Measurements from ENCODE around the gene CELF6. TPM values are rescaled to one million over a fixed set of nuclear protein-coding genes. Genes with fewer than 3 reads are reported as not detected.

The CELF6 gene
- total RNA-seq, 4 donors from 2014 or later, result 0.13 to 2.4 (median 0.49) TPM; not detected in 1

- DNase-seq, result no peak
- intact Hi-C loops (cut with DNase I; ENCODE audit: low total_unique reads) (no loop called here), in situ Hi-C loops (cut with MboI; ENCODE audit: low sequenced_read_pairs in 4 of 4) (no loop called here)
- no peak for TF ChIP-seq CTCF (IDR thresholded peaks at IDR 0.05 in 4 of 5, conservative IDR thresholded peaks at IDR 0.05 in 1 of 5)
- TF ChIP-seq POLR2A (IDR thresholded peaks at IDR 0.05), result no peak
- H3K9me3 ChIP-seq, result no peaks in the 10 kb centered on the region
- ATAC-seq, result no peak
- no peak overlapping the region for H3K4me3 ChIP-seq
- H3K4me1 ChIP-seq, result peaks cover 6 to 9% of the 10 kb centered on the region in 2 donors
- H3K27me3 ChIP-seq, result no peaks in the 10 kb centered on the region
- no peaks in the 10 kb centered on the region for H3K36me3 ChIP-seq
- H3K27ac ChIP-seq, result no peak overlapping the region
Measured at GRCh38 chr15:72315706-72316370, 4.1 kb downstream of the CELF6 start.

GRCh38 chr15:72313881-72314280 lies 6.1 kb downstream of the CELF6 start:
- Histone ChIP-seq H3K4me1 (no peaks in the 10 kb centered on the region), H3K9me3 (no peaks in the 10 kb centered on the region), H3K36me3 (no peaks in the 10 kb centered on the region), H3K4me3 (no peak overlapping the region), H3K27me3 (no peaks in the 10 kb centered on the region), H3K27ac (no peak overlapping the region)
- in situ Hi-C loops (cut with MboI; ENCODE audit: low sequenced_read_pairs in 4 of 4), result no loop called here
- DNase-seq (no peak), ATAC-seq (no peak)
- intact Hi-C loops (cut with DNase I; ENCODE audit: low total_unique reads), result no loop called here
- TF ChIP-seq POLR2A (IDR thresholded peaks at IDR 0.05) (no peak), CTCF (IDR thresholded peaks at IDR 0.05 in 4 of 5, conservative IDR thresholded peaks at IDR 0.05 in 1 of 5) (no peak)

DNA sequence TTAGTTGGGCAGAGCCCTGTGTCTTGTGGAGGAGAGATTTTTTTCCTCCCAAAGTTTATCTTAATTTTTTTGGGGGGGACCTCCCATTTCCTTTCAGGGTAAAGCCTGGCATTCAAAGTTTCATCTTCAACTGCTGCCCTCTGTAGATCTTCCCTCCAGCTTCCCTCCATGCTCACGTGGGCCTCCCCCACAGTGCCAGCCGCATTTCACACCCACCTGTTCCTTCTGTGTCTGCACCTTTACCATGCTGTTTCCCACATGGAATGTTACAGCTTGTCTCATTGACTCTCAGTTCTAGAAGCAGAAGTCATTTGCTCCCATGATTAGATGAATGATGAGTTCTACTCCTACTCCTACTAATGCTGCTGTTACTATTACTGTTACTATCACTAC lies 6.5 kb downstream of the CELF6 start:
- H3K4me3 ChIP-seq, result no peak overlapping the region
- in situ Hi-C loops (cut with MboI; ENCODE audit: low sequenced_read_pairs in 4 of 4), result no loop called here
- no peak for DNase-seq
- no peak overlapping the region for H3K27ac ChIP-seq
- no peaks in the 10 kb centered on the region for H3K9me3 ChIP-seq
- H3K27me3 ChIP-seq, result no peaks in the 10 kb centered on the region
- H3K36me3 ChIP-seq, result no peaks in the 10 kb centered on the region
- no peak for ATAC-seq
- H3K4me1 ChIP-seq, result no peaks in the 10 kb centered on the region
- no peak for TF ChIP-seq POLR2A (IDR thresholded peaks at IDR 0.05)
- TF ChIP-seq CTCF (IDR thresholded peaks at IDR 0.05 in 4 of 5, conservative IDR thresholded peaks at IDR 0.05 in 1 of 5), result no peak
- intact Hi-C loops (cut with DNase I; ENCODE audit: low total_unique reads), result no loop called here

DNA sequence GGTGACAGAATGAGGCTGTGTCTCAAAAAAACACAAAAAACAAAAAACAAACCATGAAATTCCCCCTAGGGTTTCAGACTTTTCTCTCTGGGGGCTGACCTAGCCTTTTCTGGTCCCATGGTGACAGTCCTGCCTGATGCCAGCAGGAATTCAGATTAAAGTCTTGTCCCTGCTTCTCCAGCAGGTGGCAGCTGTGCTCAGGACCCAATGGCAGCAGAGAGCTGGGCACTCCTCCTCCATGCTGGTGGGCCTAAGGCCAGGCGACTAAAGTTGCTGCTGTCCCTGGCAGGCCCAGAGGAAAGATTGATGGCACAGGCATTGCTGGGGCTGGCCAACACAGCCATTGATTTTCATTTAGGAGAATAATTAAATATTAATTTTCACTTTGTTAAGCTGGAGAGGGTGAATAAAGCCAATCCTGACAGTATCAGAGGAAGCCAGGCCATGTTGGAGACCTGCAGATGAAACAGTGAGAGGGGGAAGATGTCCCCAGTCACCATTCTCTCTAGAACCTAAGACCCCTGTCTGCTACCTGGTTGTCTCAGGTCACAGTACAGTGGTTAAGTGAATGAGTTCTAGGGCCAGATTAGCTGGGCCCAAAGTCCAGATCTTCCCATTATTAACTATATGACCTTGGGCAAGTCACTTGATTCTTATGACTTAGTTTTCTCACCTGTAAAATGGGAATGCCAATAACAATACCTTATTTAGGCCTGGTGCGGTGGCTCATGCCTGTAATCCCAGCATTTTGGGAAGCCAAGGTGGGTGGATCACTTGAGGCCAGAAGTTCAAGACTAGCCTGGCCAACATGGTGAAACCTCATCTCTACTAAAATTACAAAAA lies 7.1 kb downstream of the CELF6 start:
- no peak overlapping the region for H3K27ac ChIP-seq
- no peak for TF ChIP-seq POLR2A (IDR thresholded peaks at IDR 0.05)
- peak; percentile 41 to 69 (median 48) for TF ChIP-seq CTCF (IDR thresholded peaks at IDR 0.05 in 4 of 5, conservative IDR thresholded peaks at IDR 0.05 in 1 of 5)
- H3K36me3 ChIP-seq, result no peaks in the 10 kb centered on the region
- in situ Hi-C loops (cut with MboI; ENCODE audit: low sequenced_read_pairs in 4 of 4), result no loop called here
- DNase-seq (peak in 1 of 2 donors; percentile 64), ATAC-seq (peak; percentile 16 to 71)
- no peaks in the 10 kb centered on the region for H3K9me3 ChIP-seq
- no peaks in the 10 kb centered on the region for H3K4me1 ChIP-seq
- no peak overlapping the region for H3K4me3 ChIP-seq
- no peaks in the 10 kb centered on the region for H3K27me3 ChIP-seq
- intact Hi-C loops (cut with DNase I; ENCODE audit: low total_unique reads), result no loop called here

Measured in gastrocnemius medialis (tissue), 4 donors.